HepG2 (cell line): ENCODE results near the gene NCMAP. TPM values are rescaled to one million over a fixed set of nuclear protein-coding genes. Genes with fewer than 3 reads are reported as not detected.
A peak's percentile ranks its signal among the peaks of the same experiment; 100 is the strongest.

ENCODE experiments used
- ARNTL ChIP-seq: sonication (generic); formaldehyde crosslinking; IDR thresholded peaks from 2 replicates; pipeline ENCODE4 v1.4.0; 2020; ENCODE audit warnings: mild to moderate bottlenecking, missing genetic modification reagents
- CBX1 ChIP-seq: IDR thresholded peaks from one replicate; pipeline ENCODE4 v1.6.1; 2016; ENCODE audit warnings: antibody characterized with exemption, low read depth
- CHCHD3 ChIP-seq: sonication (generic); formaldehyde crosslinking; IDR thresholded peaks from 2 replicates; pipeline ENCODE4 v1.8.0; 2022; ENCODE audit warnings: mild to moderate bottlenecking, missing genetic modification reagents, moderate library complexity
- DR1 ChIP-seq: sonication (generic); formaldehyde crosslinking; IDR thresholded peaks from 2 replicates; pipeline ENCODE4 v1.8.0; 2021; ENCODE audit warnings: mild to moderate bottlenecking, missing genetic modification reagents, inconsistent platforms
- GATA4 ChIP-seq: sonication (generic); IDR thresholded peaks from 2 replicates; pipeline ENCODE4 v1.6.1; 2016; ENCODE audit warnings: antibody characterized with exemption, low read depth, borderline replicate concordance
- KAT7 ChIP-seq: IDR thresholded peaks from 2 replicates; pipeline ENCODE4 v1.6.1; 2018; ENCODE audit warnings: borderline replicate concordance, missing compliant biosample characterization
- KLF11 ChIP-seq: IDR thresholded peaks from 2 replicates; pipeline ENCODE4 v1.6.1; 2016; ENCODE audit warnings: missing compliant biosample characterization
- NFATC3 ChIP-seq: sonication (generic); formaldehyde crosslinking; IDR thresholded peaks from 2 replicates; pipeline ENCODE4 v1.5.1; 2020; ENCODE audit warnings: mild to moderate bottlenecking, missing genetic modification reagents
- NFRKB ChIP-seq: fragments of 450-650 bp; IDR thresholded peaks from 2 replicates; pipeline ENCODE4 v1.6.1; 2017
- POGK ChIP-seq: sonication (generic); formaldehyde crosslinking; conservative IDR thresholded peaks from 2 replicates; pipeline ENCODE4 v1.8.0; 2022; ENCODE audit warnings: mild to moderate bottlenecking, moderate library complexity, missing genetic modification reagents
- SAP130 ChIP-seq: IDR thresholded peaks from 2 replicates; pipeline ENCODE4 v1.6.1; 2016; ENCODE audit warnings: low read depth
- SNRNP70 ChIP-seq: fragments of 200-400 bp; formaldehyde crosslinking; IDR thresholded peaks from 2 replicates; pipeline ENCODE4 v1.6.1; 2017; ENCODE audit warnings: mild to moderate bottlenecking, low read depth, low read length, moderate library complexity
- THAP9 ChIP-seq: sonication (generic); formaldehyde crosslinking; IDR thresholded peaks from 2 replicates; pipeline ENCODE4; 2020; ENCODE audit warnings: missing genetic modification reagents, mild to moderate bottlenecking, borderline replicate concordance
- ZBTB2 ChIP-seq: sonication (generic); formaldehyde crosslinking; IDR thresholded peaks from 2 replicates; pipeline ENCODE4 v1.8.0; 2022; ENCODE audit warnings: low read depth, missing genetic modification reagents
- ZFP1 ChIP-seq: IDR thresholded peaks from 2 replicates; pipeline ENCODE4 v1.6.1; 2016
- ZKSCAN8 ChIP-seq: IDR thresholded peaks from 2 replicates; pipeline ENCODE4 v1.6.1; 2016; ENCODE audit warnings: borderline replicate concordance, missing genetic modification reagents, missing compliant biosample characterization
- ZNF44 ChIP-seq: sonication (generic); formaldehyde crosslinking; IDR thresholded peaks from 2 replicates; pipeline ENCODE4 v1.5.1; 2020; ENCODE audit warnings: mild to moderate bottlenecking, missing genetic modification reagents
- ZNF503 ChIP-seq: sonication (generic); formaldehyde crosslinking; IDR thresholded peaks from 2 replicates; pipeline ENCODE4 v1.4.0; 2020; ENCODE audit warnings: missing genetic modification reagents
- ZNF552 ChIP-seq: sonication (generic); formaldehyde crosslinking; IDR thresholded peaks from 2 replicates; pipeline ENCODE4 v1.9.0; 2022; ENCODE audit warnings: missing genetic modification reagents, mild to moderate bottlenecking, borderline replicate concordance
- ZNF740 ChIP-seq: sonication (generic); formaldehyde crosslinking; IDR thresholded peaks from 2 replicates; pipeline ENCODE4 v1.4.0; 2020; ENCODE audit warnings: missing genetic modification reagents
- ZNF816 ChIP-seq: sonication (generic); formaldehyde crosslinking; IDR thresholded peaks from 2 replicates; pipeline ENCODE4 v1.8.0; 2022; ENCODE audit warnings: missing genetic modification reagents, mild to moderate bottlenecking, borderline replicate concordance
- ZSCAN30 ChIP-seq: sonication (generic); formaldehyde crosslinking; IDR thresholded peaks from 2 replicates; pipeline ENCODE4 v1.5.0; 2020; ENCODE audit warnings: mild to moderate bottlenecking, missing genetic modification reagents
- polyA plus RNA-seq, 8 experiments: library from polyadenylated mRNA; depleted of rRNA in 3 of 8; stranded (reverse) in 7 of 8; unstranded in 1 of 8; fragments of >200 nt; fragmentation: Illumina TruSeq in 4 of 8; extraction: Trizol in 4 of 8; gene quantifications; 2 replicates each; pipeline versions ENCODE4 v1.2.1 to v1.2.3, GENCODE V29; 2011 to 2016; ENCODE audit warnings: low read depth in 4 of 8, missing spikeins in 1 of 8, mixed read lengths in 1 of 8; ENCODE audit not compliant: insufficient read depth in 1 of 8
- total RNA-seq, 5 experiments: library from RNA; depleted of rRNA; stranded (reverse); fragments of >200 nt; fragmentation: Illumina TruSeq; extraction: Trizol; gene quantifications; 2 replicates each; pipeline ENCODE4 v1.2.3, GENCODE V29; 2016; ENCODE audit warnings: low read depth in 1 of 5

The NCMAP gene
- total and polyA plus RNA-seq, 2 of the 13 experiments (the other 11 are each of a cell fraction or from before 2014, with no cell fraction given), result 2.7 to 20.0 TPM

- TF ChIP-seq ZNF503 (0 out of 2 replicates have a peak, but pooled peaks have one; percentile 54), ZFP1 (CRISPR knock-in tag) (0 out of 2 replicates have a peak, but pooled peaks have one; percentile 6), THAP9 (CRISPR knock-in tag) (no peak), CBX1 (peak; percentile 71), ZBTB2 (CRISPR knock-in tag) (peak; percentile 85), GATA4 (peak; percentile 46; the same call in 1 of the 2 replicates), SAP130 (CRISPR knock-in tag) (peak; percentile 94), NFRKB (no peak), ZKSCAN8 (CRISPR knock-in tag) (no peak), ZNF816 (CRISPR knock-in tag) (no peak; the same call in 1 of the 2 replicates), ZNF44 (CRISPR knock-in tag) (no peak), ARNTL (CRISPR knock-in tag) (peak; percentile 91), KAT7 (no peak), SNRNP70 (no peak), POGK (CRISPR knock-in tag) (peak; percentile 88), DR1 (CRISPR knock-in tag) (peak; percentile 82; the same call in 1 of the 2 replicates), ZNF740 (CRISPR knock-in tag) (no peak), KLF11 (CRISPR knock-in tag) (0 out of 2 replicates have a peak, but pooled peaks have one; percentile 57), NFATC3 (peak; percentile 90; the same call in 1 of the 2 replicates), CHCHD3 (CRISPR knock-in tag) (0 out of 2 replicates have a peak, but pooled peaks have one; percentile 72), ZNF552 (no peak), ZSCAN30 (CRISPR knock-in tag) (no peak)
Measured at GRCh38 chr1:24642481-24643362, 86.8 kb downstream of the NCMAP start, which contains the start of gene SRRM1 (continued).
